WERI-Rb-1 (cell line): Measurements from ENCODE around the gene UCP1.

ENCODE experiments used
- DNase-seq: peaks from one replicate; pipeline ENCODE4 v3.0.0-alpha.2; 2020
- H3K27ac ChIP-seq: fragments of 250-450 bp; sonication (Bioruptor Pico); 2 replicates; pipeline ENCODE4 v1.5.1; 2020; ENCODE audit warnings: mild to moderate bottlenecking, moderate library complexity
- H3K27me3 ChIP-seq: fragments of 250-450 bp; sonication (Bioruptor Pico); 2 replicates; pipeline ENCODE4 v1.5.1; 2021; ENCODE audit warnings: mild to moderate bottlenecking, low read depth, moderate library complexity; ENCODE audit not compliant: insufficient read depth, severe bottlenecking
- H3K36me3 ChIP-seq: fragments of 250-450 bp; sonication (Bioruptor Pico); 2 replicates; pipeline ENCODE4 v1.5.1; 2020; ENCODE audit warnings: mild to moderate bottlenecking, moderate library complexity
- H3K4me3 ChIP-seq: 2 replicates; pipeline ENCODE4 v1.5.1; 2011; ENCODE audit warnings: low read depth, mild to moderate bottlenecking, control low read depth, low read length
- H3K9me3 ChIP-seq: fragments of 250-450 bp; sonication (Bioruptor Pico); 2 replicates; pipeline ENCODE4 v1.5.1; 2021; ENCODE audit warnings: mild to moderate bottlenecking, moderate library complexity; ENCODE audit not compliant: severe bottlenecking
- TF ChIP-seq, protein P1 (sequence below): IDR thresholded peaks from 2 replicates; pipeline ENCODE4 v1.5.1; 2011; ENCODE audit warnings: low read depth, mild to moderate bottlenecking, control low read depth, inconsistent platforms, low read length

UCP1 gene

GRCh38 chr4:140600408-140600807, 31.6 kb upstream of the UCP1 start:
- TF ChIP-seq, protein P1, sequence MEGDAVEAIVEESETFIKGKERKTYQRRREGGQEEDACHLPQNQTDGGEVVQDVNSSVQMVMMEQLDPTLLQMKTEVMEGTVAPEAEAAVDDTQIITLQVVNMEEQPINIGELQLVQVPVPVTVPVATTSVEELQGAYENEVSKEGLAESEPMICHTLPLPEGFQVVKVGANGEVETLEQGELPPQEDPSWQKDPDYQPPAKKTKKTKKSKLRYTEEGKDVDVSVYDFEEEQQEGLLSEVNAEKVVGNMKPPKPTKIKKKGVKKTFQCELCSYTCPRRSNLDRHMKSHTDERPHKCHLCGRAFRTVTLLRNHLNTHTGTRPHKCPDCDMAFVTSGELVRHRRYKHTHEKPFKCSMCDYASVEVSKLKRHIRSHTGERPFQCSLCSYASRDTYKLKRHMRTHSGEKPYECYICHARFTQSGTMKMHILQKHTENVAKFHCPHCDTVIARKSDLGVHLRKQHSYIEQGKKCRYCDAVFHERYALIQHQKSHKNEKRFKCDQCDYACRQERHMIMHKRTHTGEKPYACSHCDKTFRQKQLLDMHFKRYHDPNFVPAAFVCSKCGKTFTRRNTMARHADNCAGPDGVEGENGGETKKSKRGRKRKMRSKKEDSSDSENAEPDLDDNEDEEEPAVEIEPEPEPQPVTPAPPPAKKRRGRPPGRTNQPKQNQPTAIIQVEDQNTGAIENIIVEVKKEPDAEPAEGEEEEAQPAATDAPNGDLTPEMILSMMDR, result no peak
- DNase-seq, result no peak
- Histone ChIP-seq H3K27me3 (no peaks in the 10 kb centered on the region), H3K27ac (no peak overlapping the region), H3K36me3 (no peaks in the 10 kb centered on the region), H3K9me3 (no peaks in the 10 kb centered on the region), H3K4me3 (no peak overlapping the region)

DNA sequence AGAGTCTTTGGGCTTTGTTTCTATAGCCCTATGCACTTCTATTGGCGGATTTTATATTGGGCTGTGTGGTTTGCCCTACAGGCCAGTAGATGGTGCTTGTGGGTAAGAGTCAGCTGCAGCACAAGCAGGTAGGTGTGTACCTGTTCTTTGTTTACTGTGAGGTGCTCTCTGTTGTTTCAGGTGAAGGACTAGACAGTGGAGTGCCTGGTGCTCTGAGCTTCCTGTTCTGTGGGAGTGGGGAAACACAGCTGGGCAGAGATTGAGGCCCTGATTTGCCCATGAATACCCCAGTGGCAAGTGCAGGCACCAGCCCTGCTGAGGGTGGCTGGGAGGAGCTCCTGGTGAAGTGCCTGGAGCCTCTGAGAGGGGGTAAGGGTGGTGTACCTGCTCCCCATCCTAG, 26.3 kb upstream of the UCP1 start:
- H3K36me3 ChIP-seq, result no peaks in the 10 kb centered on the region
- peaks cover 5% of the 10 kb centered on the region for H3K9me3 ChIP-seq
- H3K27me3 ChIP-seq, result no peaks in the 10 kb centered on the region
- H3K4me3 ChIP-seq, result no peak overlapping the region
- no peak overlapping the region for H3K27ac ChIP-seq
- DNase-seq, result peak; percentile 29
- TF ChIP-seq, protein P1, result peak; percentile 79

DNA sequence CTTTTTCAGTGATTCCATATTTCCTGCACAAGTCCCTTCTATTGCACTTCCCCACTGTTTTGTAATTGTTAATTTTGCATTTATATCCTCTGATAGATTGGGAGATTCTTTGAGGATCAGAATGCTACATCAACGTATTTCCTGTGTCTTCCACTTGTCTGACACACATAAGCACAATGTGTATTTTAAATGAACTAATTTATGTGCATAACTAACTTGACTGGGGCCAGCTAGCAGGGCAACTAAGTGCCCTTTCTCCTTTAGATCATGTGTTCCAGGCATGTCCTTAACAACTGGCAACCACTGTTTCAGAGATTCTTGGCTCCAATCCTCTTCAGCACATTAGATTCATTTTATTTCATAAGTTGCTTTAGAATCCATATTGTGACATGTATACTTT, 15.7 kb upstream of the UCP1 start:
- TF ChIP-seq, protein P1, result no peak

DNA sequence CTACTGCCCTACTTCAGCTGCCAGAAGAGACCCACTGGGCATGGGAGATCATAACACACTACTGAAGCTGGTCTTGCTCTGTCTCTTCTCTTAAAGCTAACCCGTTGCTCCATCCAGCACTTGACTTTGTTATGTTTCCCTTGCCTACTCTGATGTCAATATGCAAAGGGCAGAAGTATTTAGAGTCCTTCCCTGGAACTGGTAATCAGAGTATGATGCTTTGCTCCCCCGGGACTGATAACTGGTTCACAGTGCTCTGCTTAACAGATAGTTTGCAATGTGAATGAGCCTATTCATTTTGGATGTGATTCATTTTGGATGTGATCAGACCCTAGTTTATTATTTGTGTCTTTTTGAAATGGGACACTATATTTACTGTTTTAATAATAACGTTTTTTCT, 12.3 kb upstream of the UCP1 start:
- no peaks in the 10 kb centered on the region for H3K36me3 ChIP-seq
- H3K27me3 ChIP-seq, result no peaks in the 10 kb centered on the region
- TF ChIP-seq, protein P1, result no peak
- H3K4me3 ChIP-seq, result no peak overlapping the region
- H3K27ac ChIP-seq, result no peak overlapping the region
- no peaks in the 10 kb centered on the region for H3K9me3 ChIP-seq
- no peak for DNase-seq

More for the DNA sequence above, 15.7 kb upstream of the UCP1 start:
- no peak for DNase-seq
- H3K27ac ChIP-seq, result no peak overlapping the region
- H3K9me3 ChIP-seq, result no peaks in the 10 kb centered on the region
- no peaks in the 10 kb centered on the region for H3K36me3 ChIP-seq
- H3K27me3 ChIP-seq, result no peaks in the 10 kb centered on the region
- H3K4me3 ChIP-seq, result no peak overlapping the region

GRCh38 chr4:140579278-140579677, 10.5 kb upstream of the UCP1 start:
- TF ChIP-seq, protein P1, result no peak
- Histone ChIP-seq H3K27ac (no peak overlapping the region), H3K36me3 (no peaks in the 10 kb centered on the region), H3K4me3 (no peak overlapping the region), H3K9me3 (no peaks in the 10 kb centered on the region), H3K27me3 (no peaks in the 10 kb centered on the region)
- DNase-seq, result no peak

DNA sequence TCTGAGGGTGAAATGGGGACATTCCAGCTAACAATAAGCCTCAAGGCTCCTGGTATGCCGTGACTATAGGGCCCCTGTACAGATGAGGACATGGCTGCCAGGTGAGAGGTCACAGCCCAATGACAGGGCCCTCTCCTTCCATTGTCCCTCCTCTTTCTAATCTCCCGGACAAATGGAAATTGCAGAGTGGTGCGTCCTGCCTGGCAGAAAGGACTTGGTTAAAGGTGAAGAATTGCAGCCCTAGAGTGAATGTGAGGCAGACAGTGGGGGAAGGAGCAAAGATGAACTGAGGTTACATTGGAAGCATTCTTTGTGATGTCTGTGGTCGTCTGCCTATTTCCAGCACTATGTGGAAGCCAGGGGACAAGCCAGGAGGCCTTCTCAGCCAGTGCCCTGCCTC, 6.7 kb upstream of the UCP1 start:
- TF ChIP-seq, protein P1, result no peak
- no peak for DNase-seq
- Histone ChIP-seq H3K27ac (no peak overlapping the region), H3K36me3 (no peaks in the 10 kb centered on the region), H3K4me3 (no peak overlapping the region), H3K27me3 (no peaks in the 10 kb centered on the region), H3K9me3 (no peaks in the 10 kb centered on the region)
